Calu3 (cell line): ENCODE results near the gene PPP6R1. TPM values are rescaled to one million over a fixed set of nuclear protein-coding genes. Genes with fewer than 3 reads are reported as not detected.

Experiments
- BruUV-seq: library from RNA; stranded (reverse); fragments of 400-500 nt; replicated peaks from 2 replicates; lab custom pipeline; 2021; lab: Mats Ljungman, UMichigan
- CTCF ChIA-PET: fragments of 300-600 bp; sonication (Branson Sonifier 250); formaldehyde crosslinking; loops from one replicate; lab custom pipeline; 2022; ENCODE audit warnings: antibody characterized with exemption; lab: Charles Lee
- DNase-seq: peaks from one replicate; pipeline ENCODE4 v3.0.0; 2022
- H3K27ac Mint-ChIP-seq: one replicate; pipeline ENCODE4 v1.8.0; 2022; ENCODE audit warnings: mixed read lengths; ENCODE audit not compliant: unreplicated experiment
- H3K27me3 Mint-ChIP-seq: one replicate; pipeline ENCODE4 v1.8.0; 2022; ENCODE audit warnings: mixed read lengths; ENCODE audit not compliant: unreplicated experiment
- H3K36me3 Mint-ChIP-seq: one replicate; pipeline ENCODE4 v1.8.0; 2022; ENCODE audit warnings: mild to moderate bottlenecking, moderate library complexity, mixed read lengths; ENCODE audit not compliant: insufficient read depth, unreplicated experiment
- H3K4me1 Mint-ChIP-seq: one replicate; pipeline ENCODE4 v1.8.0; 2022; ENCODE audit warnings: mild to moderate bottlenecking, low read depth, mixed read lengths; ENCODE audit not compliant: unreplicated experiment
- H3K4me3 Mint-ChIP-seq: one replicate; pipeline ENCODE4 v1.8.0; 2022; ENCODE audit warnings: mild to moderate bottlenecking, low read depth, moderate library complexity, mixed read lengths; ENCODE audit not compliant: unreplicated experiment
- H3K9me3 Mint-ChIP-seq: one replicate; pipeline ENCODE4 v1.8.0; 2022; ENCODE audit warnings: low read depth, mixed read lengths; ENCODE audit not compliant: unreplicated experiment
- intact Hi-C: fragments of 100-400 bp; cut with micrococcal nuclease; formaldehyde crosslinking; loops from one replicate; pipeline ENCODE4 v1.10.0; 2022; ENCODE audit not compliant: unreplicated experiment
- total RNA-seq: library from RNA; stranded (reverse); gene quantifications from 2 replicates; pipeline ENCODE4 v1.2.3, GENCODE V29; 2022
- TF ChIP-seq, protein P1 (sequence below): fragments of 200-600 bp; IDR thresholded peaks from one replicate; pipeline ENCODE4 v1.8.0; 2022; ENCODE audit warnings: antibody characterized with exemption; ENCODE audit not compliant: unreplicated experiment

The PPP6R1 gene
- total RNA-seq, 1 experiment from 2014 or later, result 126 TPM

DNA sequence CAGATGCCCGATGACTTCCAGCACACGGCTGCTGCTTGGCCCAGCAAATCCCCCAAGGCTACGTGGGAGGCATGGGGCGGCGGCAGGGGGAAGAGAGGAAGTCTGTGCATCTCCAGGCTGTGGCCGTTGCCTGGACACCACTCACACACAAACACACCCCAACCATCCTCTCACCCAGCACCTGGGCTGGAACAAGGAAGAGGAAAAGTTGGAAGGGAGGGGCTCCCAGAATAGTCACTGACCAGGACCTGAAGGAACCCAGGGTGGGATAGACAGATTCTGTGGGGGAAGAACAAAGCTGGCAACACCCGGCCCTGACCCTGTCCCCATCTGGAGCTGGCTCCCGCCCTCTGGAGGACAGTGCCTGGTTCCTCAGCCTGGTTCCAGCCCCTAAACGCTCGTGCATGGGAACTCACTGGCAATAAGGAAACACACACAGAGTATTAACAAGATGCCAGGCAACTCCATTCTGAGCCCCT, 11.2 kb downstream of the PPP6R1 start:
- Mint-ChIP-seq H3K36me3 (peaks cover 50% of the 10 kb centered on the region), H3K27me3 (no peaks in the 10 kb centered on the region), H3K27ac (peak overlapping the region; percentile 33), H3K4me1 (peaks cover 39% of the 10 kb centered on the region), H3K4me3 (no peak overlapping the region), H3K9me3 (no peaks in the 10 kb centered on the region)
- no TSS peak for BruUV-seq
- intact Hi-C loops, result no loop called here
- peak; percentile 83 for DNase-seq
- CTCF ChIA-PET, result interaction anchor here (0.9 to 1.1 kb wide), 4 partner anchors 38 to 170 kb away, joined by 3 to 4 read pairs (median 3); partner anchors contain the start of gene PTPRH
- TF ChIP-seq, protein P1, sequence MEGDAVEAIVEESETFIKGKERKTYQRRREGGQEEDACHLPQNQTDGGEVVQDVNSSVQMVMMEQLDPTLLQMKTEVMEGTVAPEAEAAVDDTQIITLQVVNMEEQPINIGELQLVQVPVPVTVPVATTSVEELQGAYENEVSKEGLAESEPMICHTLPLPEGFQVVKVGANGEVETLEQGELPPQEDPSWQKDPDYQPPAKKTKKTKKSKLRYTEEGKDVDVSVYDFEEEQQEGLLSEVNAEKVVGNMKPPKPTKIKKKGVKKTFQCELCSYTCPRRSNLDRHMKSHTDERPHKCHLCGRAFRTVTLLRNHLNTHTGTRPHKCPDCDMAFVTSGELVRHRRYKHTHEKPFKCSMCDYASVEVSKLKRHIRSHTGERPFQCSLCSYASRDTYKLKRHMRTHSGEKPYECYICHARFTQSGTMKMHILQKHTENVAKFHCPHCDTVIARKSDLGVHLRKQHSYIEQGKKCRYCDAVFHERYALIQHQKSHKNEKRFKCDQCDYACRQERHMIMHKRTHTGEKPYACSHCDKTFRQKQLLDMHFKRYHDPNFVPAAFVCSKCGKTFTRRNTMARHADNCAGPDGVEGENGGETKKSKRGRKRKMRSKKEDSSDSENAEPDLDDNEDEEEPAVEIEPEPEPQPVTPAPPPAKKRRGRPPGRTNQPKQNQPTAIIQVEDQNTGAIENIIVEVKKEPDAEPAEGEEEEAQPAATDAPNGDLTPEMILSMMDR, result no peak

DNA sequence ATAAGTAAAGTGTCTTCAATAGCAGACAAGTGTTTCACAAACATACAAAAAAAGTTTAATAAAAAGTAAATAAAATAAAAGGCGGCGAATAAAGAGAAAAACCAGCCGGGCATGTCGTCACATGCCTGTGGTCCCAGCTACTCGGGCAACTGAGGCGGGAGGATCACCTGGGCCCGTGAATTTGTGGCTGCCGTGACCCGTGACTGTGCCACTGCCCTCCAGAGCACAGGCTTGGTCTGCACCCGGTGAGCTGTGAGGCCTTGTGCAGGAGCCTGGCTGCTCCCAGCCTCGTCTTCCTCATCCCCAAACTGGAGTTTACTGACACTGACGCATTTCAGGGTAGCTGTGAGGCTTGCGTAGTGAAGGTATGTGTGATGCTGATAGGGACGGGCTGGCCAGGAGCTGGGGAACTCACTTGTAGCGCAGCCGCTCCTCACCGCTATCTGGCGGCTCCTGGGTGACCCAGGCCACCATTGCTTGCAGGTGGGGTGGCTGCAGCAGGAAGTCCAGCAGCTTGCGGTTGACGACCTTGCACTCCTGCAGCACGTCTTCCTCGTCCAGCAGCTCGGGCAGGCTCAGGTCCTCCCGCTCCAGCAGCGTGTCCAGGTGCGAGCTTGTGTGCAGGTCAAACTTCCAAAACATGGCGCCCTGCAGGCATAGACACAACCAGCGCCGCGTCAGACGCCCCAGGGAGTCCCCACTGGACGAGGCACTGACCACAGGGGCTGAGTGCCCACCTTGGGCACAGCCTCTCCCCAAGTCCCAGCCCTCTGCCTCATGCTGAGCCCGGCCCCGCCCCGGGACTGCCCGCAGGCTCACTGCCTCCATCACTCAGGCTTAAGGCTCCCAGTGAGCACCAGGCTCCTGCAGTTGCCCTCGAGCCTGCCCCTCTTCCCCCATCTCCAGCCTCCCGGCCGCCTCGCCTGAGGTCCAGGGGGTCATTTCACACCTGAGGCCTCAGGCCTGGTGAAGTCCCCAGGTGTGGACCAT, 12.1 kb downstream of the PPP6R1 start:
- CTCF ChIA-PET, result interaction anchor here (1.3 kb wide), 1 partner anchor 38 kb away, joined by 3 read pairs; the partner anchor contains the start of gene PTPRH
- TF ChIP-seq, protein P1, result no peak
- DNase-seq, result no peak
- H3K4me1 Mint-ChIP-seq, result peaks cover 34% of the 10 kb centered on the region
- intact Hi-C loops, result no loop called here
- no peaks in the 10 kb centered on the region for H3K27me3 Mint-ChIP-seq
- no peak overlapping the region for H3K4me3 Mint-ChIP-seq
- no TSS peak for BruUV-seq
- peaks cover 51% of the 10 kb centered on the region for H3K36me3 Mint-ChIP-seq
- H3K9me3 Mint-ChIP-seq, result no peaks in the 10 kb centered on the region
- H3K27ac Mint-ChIP-seq, result peak overlapping the region; percentile 33

DNA sequence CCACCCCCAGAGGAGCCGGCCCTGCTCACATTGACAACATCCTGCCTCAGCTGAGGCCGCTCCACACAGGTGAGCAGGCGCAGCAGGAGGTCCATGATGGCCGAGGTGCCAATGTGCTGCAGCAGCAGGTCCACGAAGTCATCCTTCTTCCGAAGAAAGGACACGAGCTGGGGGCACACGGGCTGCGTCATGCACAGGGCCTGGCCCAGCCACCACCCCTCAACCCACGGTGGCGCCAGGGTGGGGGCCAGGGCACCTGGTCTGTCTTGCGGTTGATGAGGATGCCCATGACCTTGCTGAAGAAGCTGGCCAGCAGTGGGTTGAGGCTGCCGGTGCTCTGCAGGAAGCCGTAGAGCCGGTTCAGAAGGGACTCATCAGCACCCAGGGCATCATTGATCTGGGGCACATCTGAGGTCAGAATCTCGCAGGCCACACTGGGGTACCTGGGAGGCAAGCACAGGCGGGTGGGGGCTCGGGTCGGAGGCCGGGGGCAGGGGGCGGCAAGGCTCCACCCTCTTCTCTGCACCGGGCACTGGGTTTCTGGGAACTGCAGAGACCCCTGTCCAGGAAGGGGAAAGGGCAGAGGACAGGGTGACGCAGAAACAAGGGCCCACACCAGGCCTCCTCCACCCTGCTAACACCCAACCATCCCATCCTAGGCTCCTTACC, 13.4 kb downstream of the PPP6R1 start:
- no peak for DNase-seq
- Mint-ChIP-seq H3K4me1 (peaks cover 20% of the 10 kb centered on the region), H3K4me3 (no peak overlapping the region), H3K27me3 (no peaks in the 10 kb centered on the region), H3K36me3 (peaks cover 50% of the 10 kb centered on the region), H3K9me3 (no peaks in the 10 kb centered on the region), H3K27ac (no peak overlapping the region)
- no TSS peak for BruUV-seq
- intact Hi-C loops, result no loop called here
- CTCF ChIA-PET, result interaction anchor here (1.3 kb wide), 1 partner anchor 36 kb away, joined by 3 read pairs; the partner anchor contains the start of gene PTPRH
- TF ChIP-seq, protein P1, result no peak

DNA sequence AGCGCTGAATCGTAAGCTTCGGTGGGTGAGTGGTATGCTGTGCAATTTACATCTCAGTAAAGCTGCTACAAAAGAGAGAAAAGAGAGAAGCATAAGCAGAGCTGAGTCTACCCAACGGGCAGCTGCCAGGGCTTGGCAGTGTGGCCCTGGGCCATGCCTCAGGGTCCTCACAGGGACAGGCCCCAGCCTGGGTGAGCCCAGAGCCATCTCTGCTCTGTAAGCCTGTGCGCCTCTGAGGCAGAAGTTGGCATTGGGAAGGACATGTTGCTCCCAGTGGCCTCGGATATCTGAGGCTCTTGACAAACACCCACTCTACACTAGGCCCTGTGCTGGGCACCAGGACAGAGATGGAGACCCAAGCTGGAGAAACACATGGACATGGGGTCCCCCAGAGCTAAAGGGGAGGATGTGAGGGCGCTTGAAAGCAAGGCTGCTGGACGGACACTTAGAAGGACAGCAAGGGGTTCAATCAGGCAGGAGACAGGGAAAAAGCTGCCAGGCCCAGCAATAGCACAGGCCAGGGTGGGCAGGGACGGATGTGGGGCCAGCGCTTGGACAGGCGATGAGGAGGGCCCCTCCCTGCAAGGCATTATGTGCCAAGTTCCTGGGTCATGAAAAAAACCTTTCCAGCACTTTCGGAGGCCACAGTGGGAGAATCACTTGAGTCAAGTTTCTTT, 14.7 kb downstream of the PPP6R1 start:
- no peaks in the 10 kb centered on the region for H3K27me3 Mint-ChIP-seq
- peaks cover 20% of the 10 kb centered on the region for H3K4me1 Mint-ChIP-seq
- no peak overlapping the region for H3K27ac Mint-ChIP-seq

More for the DNA sequence above, 14.7 kb downstream of the PPP6R1 start:
- Mint-ChIP-seq H3K36me3 (peaks cover 51% of the 10 kb centered on the region), H3K4me3 (no peak overlapping the region), H3K9me3 (no peaks in the 10 kb centered on the region)
- no TSS peak for BruUV-seq
- TF ChIP-seq, protein P1, result no peak
- intact Hi-C loops, result no loop called here
- no peak for DNase-seq
- CTCF ChIA-PET, result no interaction called here
